ENCODE measurements around the gene EPOP.

EPOP gene

DNA sequence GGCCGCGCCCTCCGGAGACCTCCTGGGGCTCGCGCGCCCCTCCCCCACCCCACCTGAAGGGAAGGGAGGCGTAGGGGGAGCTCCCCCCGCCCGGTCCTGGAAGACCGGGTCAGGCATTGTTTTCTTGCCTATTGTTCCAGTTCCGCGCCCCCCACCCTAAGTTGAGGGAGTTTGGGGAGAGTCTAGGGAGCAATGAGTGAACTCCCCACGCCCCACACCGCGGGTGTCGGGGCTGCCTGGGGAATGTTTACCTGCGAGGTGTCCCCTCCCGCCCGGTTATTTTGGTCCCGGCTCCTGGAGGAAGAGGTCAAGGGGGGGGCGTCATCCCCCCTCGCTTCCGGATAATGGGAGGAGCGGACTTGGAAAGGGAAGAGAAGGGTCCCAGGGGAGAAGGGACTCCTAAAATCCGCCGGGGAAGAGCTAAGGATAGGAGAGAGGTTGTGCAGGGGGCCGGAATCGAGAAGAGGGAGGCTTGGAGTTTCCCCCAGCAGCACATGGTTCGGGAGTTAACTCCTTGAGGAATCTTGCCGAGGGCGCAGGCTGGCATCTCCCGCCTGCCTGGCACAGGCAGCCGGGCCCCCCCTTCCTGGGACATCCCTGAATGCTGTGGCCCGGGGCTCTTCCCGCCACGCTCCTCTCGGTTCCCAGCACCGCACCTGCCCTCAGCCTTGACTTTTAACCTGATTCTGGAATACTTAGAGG lies 31.2 kb upstream of the EPOP start:
- DNase-seq: peak in 1 of 2 donors; percentile 29

DNA sequence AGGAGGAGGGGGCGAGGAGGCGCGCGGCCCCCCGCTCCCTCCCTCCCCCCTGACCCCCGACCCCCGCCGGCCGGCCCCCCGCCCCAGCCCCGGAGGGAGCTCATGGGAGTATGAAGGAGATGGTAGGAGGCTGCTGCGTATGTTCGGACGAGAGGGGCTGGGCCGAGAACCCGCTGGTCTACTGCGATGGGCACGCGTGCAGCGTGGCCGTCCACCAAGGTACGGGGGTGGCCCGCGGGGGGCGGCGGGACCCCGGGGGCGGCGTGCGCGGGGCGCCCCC lies 30.7 kb upstream of the EPOP start:
- no peak for DNase-seq

DNA sequence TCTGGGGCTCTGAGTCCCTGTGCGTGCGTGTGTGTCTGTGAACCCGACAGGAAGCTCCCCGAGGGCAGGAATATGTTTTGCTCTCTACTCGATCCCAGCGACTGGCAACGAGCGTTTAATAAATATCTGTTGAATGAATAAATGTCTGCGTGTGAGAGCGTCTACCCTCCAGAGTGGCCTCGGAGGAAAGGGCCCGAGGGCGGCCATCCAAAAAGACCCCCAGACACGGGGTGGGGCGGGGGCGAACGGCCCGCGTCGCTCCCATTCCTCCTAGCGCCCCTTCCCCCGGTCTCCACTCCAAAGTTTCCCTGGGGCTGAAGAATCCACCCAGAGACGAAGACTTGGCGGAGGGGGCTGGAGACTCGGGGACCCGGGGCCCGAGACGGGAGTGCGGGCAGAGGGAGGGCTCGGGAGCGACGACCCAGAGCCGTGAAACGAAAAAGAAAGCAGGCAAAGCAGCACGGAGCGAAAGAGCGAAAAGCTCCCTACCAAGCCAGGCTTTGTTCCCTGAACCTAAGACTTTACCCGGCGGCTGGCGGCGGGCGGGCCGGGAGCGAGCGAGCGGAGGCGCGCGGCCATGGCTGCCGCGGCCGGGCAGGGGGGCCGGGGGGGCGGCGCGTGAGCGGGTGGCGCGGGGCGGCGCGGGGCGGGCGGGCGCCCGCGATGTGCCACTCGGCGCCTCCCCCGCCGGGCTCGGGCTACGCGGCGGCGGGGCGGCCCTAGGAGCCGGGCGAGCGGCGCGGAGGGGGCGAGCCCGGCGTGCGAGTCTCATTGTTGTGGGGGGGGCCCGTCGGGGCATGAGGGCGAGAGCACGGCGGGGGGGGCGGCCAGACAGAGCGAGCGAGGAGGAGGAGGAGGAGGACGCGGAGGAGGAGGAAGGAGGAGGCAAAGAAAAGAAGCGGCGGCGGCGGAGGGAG lies 30.1 kb upstream of the EPOP start, which contains the start of gene MLLT6:
TSS of gene MLLT6 (plus strand) at position 668 of the 917 bp plus-strand sequence. CDS start 360 bp downstream, outside the sequence.
- DNase-seq: peak; percentile 52 to 66

DNA sequence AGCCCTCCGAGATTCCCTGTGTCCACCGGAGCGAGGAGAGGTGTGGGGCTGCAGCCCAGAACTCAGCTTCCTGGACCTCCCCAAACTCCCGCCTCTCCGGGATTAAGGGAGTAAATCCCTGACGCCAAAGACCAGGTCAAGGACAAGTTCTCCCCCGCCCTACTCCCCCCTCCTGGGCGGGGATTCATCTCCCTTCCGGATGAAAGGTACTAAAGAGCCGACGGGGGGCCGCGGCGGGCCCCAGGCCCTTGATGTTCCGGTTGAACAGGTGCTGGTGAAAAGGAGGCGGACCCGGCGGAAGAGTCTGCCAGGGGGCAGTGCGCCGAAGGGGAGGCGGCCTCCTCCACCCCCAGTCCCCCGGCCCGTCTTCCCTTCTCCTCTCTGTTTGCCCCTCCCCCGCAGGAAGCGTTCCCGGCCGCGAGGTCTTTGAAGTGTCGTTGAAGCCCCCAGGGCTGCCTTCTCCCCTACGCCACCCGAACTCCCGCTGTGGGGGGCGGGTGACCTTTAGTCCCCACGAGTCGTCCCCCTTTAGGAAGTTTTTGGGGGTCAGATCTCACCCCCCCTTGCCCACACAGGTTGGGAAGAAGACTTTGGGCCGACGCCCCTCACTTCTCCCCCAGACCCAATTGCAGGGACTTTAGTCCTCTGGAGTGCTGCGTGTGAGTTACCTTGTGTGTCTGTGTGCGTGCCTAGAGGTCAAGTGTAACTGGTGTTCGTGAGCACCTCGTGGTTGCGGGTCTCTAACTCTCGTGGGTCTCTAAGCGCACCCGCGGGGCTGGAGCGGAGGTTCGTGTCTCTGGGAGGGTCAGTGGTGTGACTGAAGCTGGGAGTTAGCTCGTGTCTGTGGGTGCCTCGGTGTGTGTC lies 29.2 kb upstream of the EPOP start:
- peak in 1 of 2 donors; percentile 53 for DNase-seq

DNA sequence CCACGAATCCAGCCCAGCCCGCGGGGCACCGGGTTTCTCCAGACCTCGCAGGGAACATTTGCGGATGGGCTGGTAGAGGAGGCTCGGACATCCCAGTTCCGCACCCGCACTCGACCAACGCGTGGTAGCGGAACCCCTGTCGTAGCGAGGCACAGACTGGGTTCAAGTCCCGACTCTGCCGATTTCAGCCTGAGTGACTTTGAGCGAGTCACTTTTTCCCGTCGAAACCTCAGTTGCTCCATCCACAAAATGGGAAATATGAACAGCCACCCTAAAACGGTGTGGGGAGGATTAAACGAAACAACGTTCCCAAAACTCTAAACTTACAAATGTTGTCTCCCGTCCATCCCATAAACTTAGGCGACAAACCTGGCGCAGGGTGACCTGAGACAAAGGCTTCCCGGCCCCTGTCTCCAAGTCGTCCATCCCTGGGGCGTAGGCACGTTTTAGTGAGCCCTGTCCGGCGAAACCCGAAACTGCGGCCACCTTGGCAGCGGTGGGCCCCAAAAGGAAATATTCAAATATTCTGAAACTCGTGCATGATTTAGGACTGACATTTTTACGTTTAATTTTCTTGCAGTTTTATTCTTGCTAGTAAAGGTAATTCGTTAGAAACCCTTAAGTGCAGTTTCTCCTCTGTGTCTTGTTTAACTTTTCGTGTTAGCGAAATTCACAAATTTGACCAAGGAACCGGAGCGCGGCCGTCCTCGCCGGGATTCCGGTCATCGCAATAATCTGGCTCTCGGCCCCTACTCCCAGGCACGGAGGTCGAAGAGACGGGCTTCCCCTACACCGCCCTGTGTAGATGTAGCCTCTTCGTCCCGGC lies 28.4 kb upstream of the EPOP start:
- DNase-seq: no peak

DNA sequence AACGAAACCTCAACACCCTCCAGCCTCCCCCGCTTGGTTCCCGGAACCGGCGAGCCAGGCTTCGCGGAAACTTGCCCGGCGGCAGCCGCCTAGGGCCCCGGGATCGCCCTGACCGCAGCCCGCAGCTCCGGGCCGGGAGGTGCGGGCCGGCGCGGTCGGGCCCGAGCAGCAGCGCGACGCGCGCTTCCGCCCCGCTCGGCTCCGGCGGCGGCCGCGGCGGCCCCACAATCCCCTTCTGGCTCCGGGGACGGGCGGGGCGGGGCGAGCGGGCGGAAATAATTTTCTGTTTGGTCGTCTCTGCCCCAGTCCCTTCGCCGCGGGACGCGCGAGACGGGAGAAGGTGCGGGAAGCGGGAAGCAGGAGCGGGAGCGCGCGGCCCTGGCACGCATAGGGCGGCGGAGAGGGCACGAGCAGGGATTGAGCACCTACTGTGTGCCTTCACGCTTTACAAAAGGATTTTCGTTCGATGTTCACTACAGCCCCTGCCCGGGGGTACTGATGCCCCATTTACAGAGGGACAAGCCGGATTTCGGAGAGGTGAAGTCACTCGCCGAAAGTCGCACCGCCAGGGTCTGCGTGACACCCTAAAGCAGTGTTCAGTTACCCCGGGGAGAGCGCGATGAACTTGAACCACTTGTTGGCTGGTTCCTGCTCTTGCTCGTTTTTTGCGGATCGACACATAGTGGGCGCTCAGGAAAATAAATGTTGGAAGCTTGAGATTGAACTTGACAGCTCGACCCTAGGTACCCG lies 27.6 kb upstream of the EPOP start:
- DNase-seq: peak; percentile 48 to 92

DNA sequence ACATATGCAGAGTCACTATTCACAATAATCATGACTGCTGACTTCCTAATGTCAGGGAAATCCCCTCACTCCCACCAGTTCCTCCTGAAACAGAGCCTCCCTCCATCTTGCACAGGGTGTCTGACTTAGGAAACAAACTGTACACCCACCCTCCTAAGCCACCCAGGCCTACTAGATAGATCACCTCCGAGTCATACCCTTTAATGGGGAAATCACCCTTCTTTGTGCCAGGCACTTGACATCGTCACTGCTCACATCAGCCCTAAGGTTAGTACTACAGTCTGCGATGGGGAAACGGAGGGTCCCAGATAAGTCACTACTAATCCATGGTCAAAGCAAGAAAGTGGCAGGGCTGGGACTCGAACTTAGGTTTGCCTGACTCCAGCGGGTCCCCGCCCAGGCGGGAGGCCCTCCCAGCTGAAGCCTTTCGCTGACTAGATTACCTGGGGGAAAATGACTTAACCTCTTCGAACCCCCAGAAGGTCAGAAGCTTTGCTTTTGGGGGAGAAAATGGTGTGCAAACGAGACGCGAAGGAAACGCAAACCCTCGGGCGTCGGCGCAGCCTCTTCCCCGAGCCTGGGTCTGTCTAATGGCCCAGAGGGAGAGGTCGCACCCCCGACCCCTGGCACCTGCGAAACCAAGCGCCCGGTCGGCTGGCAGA lies 26.9 kb upstream of the EPOP start:
- DNase-seq: peak; percentile 82 to 84

DNA sequence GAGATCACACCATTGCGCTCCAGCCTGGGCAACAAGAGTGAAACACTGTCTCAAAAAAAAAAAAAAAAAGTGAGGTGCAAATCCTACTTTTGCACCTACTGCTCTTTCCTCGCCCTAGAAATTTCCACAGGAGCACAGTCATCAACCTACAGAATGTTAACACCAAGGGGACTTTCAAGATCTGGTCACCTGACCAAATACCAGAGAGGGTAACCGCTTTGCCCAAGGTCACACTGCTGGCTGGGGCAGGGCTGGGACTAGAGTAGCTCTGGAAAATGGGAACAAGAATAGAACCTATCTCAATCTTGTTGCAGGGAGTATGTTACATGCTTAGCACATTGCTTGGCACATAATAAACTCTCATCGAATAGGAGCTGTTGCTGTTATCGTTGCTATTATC lies 24.0 kb upstream of the EPOP start:
- DNase-seq: no peak

DNA sequence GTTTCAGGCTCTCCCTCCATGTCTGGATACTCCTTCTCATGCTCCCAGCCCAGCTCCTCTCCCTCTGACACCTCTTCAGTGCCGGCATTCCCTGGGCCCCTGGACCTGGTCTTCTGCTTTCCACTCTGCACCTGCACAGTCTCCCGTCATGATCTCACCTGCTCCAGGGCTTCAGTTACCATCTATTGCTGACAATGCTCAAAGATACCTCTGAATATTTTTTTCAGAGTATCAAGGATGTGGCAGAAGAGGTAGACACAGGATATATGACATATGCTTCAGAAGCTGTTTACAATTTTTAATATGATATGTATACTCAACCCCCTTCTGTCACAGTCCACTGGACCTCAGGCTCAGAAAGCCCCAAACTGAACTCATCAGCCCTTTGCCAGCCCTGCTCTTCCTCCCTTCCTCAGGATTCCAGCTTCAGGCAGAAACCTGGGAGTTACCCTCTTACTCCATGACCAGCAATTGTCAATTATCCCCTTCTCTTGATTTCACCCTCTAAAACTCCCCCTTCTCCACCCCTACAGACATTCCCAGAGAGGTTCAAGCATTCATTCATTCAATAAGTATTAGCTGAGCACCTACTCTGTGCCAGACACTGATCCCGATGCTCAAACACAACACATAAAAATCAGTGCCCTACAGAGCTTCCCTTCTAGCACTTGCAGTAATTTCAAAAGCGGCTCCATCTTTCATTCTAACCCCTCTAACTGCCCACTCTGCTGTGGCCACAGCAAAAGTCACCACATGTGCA lies 22.5 kb upstream of the EPOP start:
- DNase-seq: no peak

DNA sequence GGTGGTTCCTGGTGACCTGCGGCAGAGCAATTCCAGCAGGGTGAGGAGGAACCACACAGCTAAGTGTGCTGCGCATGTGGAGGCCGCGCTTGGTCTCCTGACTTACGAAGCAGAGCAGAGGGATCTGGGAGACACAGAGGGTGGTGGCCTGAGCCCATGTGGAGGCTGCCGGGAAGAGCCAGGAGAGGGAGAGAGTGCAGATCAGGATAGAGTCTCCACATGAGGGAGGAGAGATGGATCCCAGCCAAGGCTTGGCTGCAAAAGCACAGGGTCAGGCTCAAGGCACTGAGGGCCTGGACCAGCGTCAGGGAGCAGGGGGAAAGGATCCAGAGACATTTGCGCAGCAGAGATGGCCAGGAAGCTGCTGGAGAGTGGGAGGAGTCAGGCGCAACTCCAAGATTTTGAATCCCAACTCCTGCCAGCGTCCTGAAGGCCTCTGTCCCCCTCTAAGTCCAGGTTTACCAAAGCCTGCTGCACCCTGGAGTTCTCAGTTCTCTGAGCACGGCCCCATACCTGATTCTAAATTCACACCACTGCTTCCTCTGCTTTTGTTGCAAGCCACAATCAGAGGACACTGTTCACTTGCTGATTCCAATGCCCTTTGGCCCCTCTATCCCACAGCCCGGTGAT lies 19.1 kb upstream of the EPOP start:
- no peak for DNase-seq

DNA sequence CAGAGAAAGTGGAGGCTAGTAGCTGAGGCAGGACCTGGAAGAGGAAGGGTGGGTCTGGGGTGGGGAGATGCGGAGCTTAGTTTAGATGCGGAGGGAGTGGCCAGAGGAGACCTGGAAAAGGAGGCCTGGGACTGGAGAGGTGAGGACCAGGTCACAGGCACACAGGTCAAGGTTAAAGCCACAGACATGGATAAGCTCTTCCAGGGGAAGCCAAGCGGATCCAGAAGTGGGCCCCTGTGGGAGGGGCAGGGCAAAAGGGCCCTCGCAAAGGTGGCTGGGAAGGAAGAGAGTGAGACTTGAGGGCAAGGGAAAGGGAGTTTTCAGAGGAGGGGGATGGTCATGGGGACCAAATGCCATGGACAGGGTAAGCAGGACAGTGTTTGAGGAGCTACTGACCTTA lies 16.4 kb upstream of the EPOP start:
- no peak for DNase-seq

DNA sequence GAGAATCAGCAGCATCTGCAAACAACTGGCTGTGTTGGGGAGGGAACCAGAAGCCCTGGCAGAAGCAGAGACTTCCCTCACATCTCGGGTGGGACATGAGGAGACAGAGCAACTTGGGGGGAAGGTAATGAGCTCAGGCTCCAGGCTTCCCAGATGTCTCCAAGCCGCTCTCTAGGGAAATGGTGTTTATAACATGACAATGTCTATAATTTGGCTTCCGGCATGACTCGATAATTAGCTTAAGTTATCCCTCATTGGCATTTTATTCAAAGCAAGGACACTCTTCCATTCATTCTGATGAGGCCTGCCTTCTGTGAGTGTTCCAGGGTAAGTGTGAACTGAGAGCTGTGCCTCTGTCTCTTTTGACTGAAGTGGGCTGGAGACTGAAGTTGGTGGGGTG lies 15.6 kb upstream of the EPOP start:
- no peak for DNase-seq

DNA sequence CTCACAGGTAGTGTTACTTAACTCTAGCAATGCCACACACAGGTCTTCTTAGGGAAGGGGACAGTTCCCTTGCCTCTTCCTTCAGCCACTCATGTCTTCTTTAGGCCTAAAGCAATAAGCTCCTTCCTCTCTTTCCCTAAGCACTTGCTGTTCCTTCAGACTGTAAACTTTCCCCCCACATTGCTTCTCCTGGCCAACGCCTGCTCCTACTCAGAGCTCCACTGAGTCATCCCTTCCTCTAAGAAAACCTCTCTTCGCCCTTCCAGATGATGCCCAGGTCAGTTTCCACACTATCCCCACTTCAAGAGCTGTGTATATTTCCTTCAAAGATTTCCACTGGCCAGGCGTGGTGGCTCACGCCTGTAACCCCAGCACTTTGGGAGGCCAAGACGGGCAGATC lies 12.5 kb upstream of the EPOP start:
- DNase-seq: no peak

DNA sequence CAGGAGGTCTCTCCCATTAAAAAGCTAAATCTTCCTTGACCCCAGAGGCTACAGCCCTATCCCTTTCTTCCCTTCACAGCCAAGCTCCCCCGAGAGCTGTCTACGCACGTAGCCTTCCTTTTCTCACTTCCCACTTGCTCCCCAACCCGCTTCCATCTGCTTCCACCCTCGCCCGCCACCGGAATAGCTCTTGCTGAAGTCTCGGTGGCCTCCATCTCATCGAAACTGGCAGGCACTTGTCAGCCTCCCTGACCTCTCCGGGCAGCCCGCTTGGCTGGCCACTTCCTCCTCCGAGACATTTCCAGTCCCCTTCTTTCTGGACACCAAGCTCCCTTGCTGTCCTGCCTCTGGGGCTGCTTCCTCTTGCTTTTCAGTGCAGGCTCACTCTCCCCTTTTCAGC lies 10.7 kb upstream of the EPOP start:
- DNase-seq: no peak

DNA sequence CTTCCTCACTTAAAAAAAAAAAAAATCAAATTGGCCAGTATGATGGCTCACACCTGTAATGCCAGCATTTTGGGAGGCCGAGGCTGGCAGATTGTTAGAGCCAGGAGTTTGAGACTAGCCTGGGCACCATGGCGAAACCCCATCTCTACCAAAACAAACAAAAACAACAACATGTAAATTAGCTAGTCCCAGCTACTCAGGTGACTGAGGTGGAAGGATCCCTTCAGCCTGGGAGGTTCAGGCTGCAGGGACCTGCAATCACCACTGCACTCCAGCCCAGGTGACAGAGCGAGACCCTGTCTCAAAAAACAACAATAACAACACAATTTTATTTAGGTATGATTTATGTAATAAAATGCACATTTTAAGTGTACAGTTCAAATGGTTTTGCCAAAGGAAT lies 6.3 kb upstream of the EPOP start:
- no peak for DNase-seq

DNA sequence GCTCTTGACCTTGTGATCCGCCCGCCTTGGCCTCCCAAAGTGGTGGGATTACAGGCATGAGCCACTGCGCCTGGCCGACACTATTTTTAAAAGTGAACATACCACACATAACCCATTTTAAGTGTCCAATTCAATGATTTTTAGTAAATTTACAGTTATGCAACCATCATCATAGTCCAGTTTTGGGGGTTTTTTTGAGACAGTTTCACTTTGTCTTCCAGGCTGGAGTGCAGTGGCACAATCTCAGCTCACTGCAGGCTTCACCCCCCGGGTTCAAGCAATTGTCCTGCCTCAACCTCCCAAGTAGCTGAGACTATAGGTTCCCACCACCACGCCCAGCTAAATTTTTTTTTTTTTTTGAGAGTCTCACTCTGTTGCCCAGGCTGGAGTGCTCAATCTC lies 3.1 kb upstream of the EPOP start:
- DNase-seq: no peak

DNA sequence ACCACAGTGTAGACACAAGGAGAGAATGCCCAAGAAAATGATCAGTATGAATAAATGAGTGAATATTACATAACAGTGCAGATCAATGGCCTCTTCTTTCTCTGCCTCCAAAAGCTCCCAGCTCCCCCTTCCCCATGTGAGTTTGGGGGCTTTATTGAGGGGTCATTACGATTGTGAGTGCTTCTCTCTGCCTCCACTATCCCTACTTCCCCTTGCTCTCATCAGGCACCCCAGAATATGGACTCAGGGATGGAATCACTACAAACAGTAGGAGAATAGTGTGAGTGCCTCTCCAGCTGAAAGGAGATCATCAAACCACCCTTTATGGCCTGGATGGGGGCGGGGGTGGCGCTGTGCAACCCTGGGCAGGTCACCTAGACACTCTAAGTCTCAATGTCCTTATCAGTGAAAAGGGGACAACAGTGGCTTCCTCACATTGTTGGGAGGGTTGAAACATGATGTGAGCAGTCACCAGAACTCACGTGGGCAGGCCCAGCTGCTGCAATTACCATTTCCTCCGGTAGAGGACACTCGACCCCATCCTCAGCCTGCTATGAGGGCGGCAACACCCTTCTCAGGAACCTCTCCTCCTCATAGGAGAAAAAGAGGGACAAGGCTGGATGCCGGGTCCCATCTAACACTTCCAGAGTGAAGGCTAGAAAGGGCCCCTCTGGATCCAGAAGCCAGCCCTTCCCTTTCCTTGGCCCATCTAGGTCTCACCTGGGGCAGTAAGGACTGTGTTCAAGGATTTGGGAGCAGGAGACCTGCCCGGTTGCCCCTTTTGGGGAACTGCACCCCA lies 2.1 kb upstream of the EPOP start:
- DNase-seq: peak; percentile 57 to 68

DNA sequence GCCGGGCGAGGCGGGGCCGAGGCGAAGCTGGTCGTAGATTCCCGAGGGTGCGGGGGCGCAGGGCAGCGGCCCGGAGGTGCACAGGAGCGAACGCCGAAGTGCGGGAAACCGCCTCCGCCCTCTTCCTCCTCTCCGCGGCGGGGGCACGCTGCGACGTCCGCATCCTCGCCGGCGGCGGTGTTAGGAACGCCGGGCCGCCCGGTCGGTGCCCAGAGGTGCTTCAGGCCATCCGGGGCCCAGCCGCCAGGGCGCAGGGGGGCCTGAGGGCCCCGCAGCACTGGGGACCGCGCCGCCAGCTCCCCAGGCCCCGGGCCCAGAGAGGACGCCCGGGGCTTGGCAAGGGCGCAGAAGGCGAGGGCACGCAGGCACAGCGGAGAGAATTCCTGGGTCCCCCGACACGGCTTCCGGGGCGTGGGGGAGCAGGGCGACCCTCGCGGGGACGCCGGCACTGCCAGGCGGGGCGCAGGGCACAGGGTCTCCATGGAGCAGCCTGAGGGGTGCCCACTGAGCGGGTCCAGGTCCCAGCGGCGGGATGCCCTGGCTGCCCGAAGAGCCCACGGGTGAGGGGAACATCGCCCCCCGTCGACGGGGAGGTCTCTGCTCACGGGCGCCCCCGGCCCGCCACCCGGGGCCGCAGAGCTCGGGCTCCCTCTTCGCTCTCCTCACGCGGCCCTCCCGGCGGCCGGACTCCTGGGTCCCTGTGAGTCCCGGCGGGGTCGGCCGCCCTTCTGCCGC lies 576 bp downstream of the EPOP start:
- DNase-seq: no peak

DNA sequence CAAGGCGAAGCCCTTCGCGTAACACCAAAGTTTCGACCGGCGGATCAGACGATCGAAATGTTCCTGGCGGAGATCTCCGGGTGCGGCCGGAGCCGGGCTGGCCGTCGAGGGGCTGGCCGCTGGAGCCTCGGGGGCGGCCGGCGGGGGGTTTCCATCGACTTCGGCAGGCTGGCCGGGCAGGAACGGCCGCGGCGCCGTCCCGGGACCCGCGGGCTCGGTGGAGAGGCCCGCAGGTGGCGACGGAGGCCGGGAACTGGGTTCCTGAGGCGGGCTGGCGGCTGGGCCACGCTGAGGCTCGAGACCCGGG lies 1.1 kb downstream of the EPOP start:
- no peak for DNase-seq

All from bone marrow (tissue), 2 donors.